Measurements from ENCODE around the gene ABCA2. TPM values are rescaled to one million over a fixed set of nuclear protein-coding genes. Genes with fewer than 3 reads are reported as not detected.
A peak's percentile ranks its signal among the peaks of the same experiment; 100 is the strongest.

Gene ABCA2
- total and polyA plus RNA-seq, 9 of the 15 experiments (the other 6 are each of a cell fraction or from before 2014, with no cell fraction given), result 0.69 to 16.3 (median 6.1) TPM; not detected in 2

DNA sequence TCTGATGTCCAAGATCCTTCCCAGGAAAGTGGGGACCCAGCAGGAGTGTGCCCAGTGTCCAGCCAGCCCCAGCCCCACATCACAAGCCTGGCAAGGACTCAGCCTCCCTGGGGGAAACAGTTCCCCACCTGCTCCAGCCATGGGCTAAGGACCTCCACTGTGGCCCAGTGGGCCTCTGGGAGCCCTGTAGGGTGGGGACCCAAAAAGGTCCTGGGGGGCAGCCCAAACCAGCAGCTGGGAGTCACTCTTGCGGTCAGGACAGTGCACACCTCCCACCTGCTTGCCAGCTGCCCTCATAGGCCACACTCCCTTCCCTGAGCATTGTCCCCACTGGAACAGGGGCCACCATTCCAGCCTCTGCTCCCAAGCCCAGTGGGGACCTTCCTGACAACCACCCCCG is 1.7 kb downstream of the ABCA2 start (continued):
- TF ChIP-seq, protein P1, sequence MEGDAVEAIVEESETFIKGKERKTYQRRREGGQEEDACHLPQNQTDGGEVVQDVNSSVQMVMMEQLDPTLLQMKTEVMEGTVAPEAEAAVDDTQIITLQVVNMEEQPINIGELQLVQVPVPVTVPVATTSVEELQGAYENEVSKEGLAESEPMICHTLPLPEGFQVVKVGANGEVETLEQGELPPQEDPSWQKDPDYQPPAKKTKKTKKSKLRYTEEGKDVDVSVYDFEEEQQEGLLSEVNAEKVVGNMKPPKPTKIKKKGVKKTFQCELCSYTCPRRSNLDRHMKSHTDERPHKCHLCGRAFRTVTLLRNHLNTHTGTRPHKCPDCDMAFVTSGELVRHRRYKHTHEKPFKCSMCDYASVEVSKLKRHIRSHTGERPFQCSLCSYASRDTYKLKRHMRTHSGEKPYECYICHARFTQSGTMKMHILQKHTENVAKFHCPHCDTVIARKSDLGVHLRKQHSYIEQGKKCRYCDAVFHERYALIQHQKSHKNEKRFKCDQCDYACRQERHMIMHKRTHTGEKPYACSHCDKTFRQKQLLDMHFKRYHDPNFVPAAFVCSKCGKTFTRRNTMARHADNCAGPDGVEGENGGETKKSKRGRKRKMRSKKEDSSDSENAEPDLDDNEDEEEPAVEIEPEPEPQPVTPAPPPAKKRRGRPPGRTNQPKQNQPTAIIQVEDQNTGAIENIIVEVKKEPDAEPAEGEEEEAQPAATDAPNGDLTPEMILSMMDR (IDR thresholded peaks at IDR 0.05 in 2 of 3, conservative IDR thresholded peaks at IDR 0.05 in 1 of 3; ENCODE audit: insufficient read depth in 2 of 3, low read depth in 1 of 3, low read length in 3 of 3), result no peak

DNA sequence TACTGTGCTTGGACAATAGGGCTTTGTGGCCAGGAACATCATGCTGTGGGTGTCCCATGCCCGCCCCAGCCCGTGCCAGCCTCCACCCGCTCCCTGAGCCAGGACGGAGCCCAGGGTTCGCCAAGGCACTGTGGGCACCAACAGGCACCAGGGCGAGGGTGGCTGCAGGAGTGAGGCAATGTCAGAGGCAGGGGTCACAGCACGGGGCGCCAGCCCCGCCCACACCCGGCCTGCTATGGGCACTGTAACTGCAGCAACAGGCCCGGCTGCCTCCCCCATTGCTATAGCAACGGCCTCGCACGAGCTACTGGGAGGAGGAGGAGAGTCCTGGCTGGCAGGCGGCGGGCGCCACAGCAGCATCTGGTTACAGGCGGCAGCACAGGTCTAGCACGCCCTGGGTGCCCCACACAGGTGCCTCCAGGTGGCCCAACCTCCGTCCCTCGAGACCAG is 2.5 kb downstream of the ABCA2 start:
- intact Hi-C loops (cut with micrococcal nuclease), result no loop called here
- peaks cover 13 to 94% of the 10 kb centered on the region in 2 experiments for H3K4me1 ChIP-seq (replicated peaks in 1 of 2; ENCODE audit: control insufficient read depth in 2 of 2, insufficient read depth in 2 of 2, low read length in 2 of 2)
- H3K79me2 ChIP-seq (ENCODE audit: control insufficient read depth, insufficient read depth, low read length), result peaks cover 3% of the 10 kb centered on the region; the same call in 1 of the 3 replicates
- no peaks in the 10 kb centered on the region for H3K27me3 ChIP-seq (ENCODE audit: control insufficient read depth in 2 of 2, insufficient read depth in 2 of 2, low read length in 2 of 2)
- FAIRE-seq (no peak), ATAC-seq (no peak), DNase-seq (ENCODE audit: extremely low read depth in 1 of 4, low spot score in 3 of 4) (no peak)
- no TSS peak for BruUV-seq (replicated peaks)
- TF ChIP-seq RBFOX2 (IDR thresholded peaks at IDR 0.05; ENCODE audit: low read depth, low read length) (0 out of 2 replicates have a peak, but pooled peaks have one; percentile 15), HNRNPL (IDR thresholded peaks at IDR 0.05; ENCODE audit: low read depth, low read length) (peak; percentile 68), C11orf30 (IDR thresholded peaks at IDR 0.05; ENCODE audit: low read depth) (no peak)
- H3K27ac ChIP-seq (ENCODE audit: extremely low read depth, low read depth, low read length), result no peak overlapping the region
- in situ Hi-C loops (cut with MboI), result no loop called here
- H2AFZ ChIP-seq (ENCODE audit: low read depth, low read length), result no peak overlapping the region
- no peak overlapping the region for H3K4me3 ChIP-seq
- POLR2A ChIA-PET, result interaction anchor here (0.6 to 1.6 kb wide), 4 partner anchors 9 to 215 kb away, joined by 3 to 4 read pairs (median 4); partner anchors contain the start of genes AJM1 and TUBB4B
- no peaks in the 10 kb centered on the region for H3K9me3 ChIP-seq (replicated peaks; ENCODE audit: control insufficient read depth, insufficient read depth, low read depth, low read length)
- no peak overlapping the region for H3K4me2 ChIP-seq (ENCODE audit: insufficient read depth, low read length)
- H3K9me1 ChIP-seq (ENCODE audit: control insufficient read depth, insufficient read depth, low read length), result no peaks in the 10 kb centered on the region
- no peak overlapping the region; a peak in 1 of 4 replicates for H3K9ac ChIP-seq (ENCODE audit: insufficient read depth in 1 of 2, low read depth in 2 of 2, low read length in 2 of 2)
- H4K20me1 ChIP-seq (replicated peaks; ENCODE audit: control insufficient read depth, insufficient read depth, low read length), result 0 out of 2 replicates have a peak, but pooled peaks cover 5% of the 10 kb centered on the region
- CTCF ChIA-PET (ENCODE audit: low intra/inter-chr PET ratio), result no interaction called here
- WGBS (ENCODE audit: insufficient coverage, low coverage, missing lambda C conversion rate), result 79% methylated on average over 21 of the region's 21 CpGs
- H3K36me3 ChIP-seq (ENCODE audit: control insufficient read depth, insufficient read depth, low read length), result no peaks in the 10 kb centered on the region
